GM18502 (cell line): ENCODE data around the gene FRMD8.

Source experiments
- ATAC-seq: cut with Tn5 transposase; IDR thresholded peaks from one replicate; pipeline ENCODE4 v1.9.1; 2021; ENCODE audit warnings: mild to moderate bottlenecking; ENCODE audit not compliant: unreplicated experiment, poor library complexity

FRMD8 gene

DNA sequence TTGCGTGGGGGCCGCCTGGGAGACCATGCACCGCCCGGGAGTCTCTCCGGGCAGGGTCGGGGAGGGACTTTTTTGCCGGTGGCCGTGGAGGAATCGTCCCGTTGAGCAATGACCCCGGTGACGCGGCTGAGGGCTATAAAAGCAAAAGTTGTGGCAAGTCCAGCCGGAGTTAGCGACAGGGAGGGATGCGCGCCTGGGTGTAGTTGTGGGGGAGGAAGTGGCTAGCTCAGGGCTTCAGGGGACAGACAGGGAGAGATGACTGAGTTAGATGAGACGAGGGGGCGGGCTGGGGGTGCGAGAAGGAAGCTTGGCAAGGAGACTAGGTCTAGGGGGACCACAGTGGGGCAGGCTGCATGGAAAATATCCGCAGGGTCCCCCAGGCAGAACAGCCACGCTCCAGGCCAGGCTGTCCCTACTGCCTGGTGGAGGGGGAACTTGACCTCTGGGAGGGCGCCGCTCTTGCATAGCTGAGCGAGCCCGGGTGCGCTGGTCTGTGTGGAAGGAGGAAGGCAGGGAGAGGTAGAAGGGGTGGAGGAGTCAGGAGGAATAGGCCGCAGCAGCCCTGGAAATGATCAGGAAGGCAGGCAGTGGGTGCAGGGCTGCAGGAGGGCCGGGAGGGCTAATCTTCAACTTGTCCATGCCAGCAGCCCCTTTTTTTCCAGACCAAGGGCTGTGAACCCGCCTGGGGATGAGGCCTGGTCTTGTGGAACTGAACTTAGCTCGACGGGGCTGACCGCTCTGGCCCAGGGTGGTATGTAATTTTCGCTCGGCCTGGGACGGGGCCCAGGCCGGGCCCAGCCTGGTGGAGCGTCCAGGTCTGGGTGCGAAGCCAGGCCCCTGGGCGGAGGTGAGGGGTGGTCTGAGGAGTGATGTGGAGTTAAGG, 36.4 kb downstream of the FRMD8 start, which contains the start of gene NEAT1:
Gene NEAT1 (plus strand): TSS at position 166 of the 883 bp plus-strand sequence.
- no peak for ATAC-seq

DNA sequence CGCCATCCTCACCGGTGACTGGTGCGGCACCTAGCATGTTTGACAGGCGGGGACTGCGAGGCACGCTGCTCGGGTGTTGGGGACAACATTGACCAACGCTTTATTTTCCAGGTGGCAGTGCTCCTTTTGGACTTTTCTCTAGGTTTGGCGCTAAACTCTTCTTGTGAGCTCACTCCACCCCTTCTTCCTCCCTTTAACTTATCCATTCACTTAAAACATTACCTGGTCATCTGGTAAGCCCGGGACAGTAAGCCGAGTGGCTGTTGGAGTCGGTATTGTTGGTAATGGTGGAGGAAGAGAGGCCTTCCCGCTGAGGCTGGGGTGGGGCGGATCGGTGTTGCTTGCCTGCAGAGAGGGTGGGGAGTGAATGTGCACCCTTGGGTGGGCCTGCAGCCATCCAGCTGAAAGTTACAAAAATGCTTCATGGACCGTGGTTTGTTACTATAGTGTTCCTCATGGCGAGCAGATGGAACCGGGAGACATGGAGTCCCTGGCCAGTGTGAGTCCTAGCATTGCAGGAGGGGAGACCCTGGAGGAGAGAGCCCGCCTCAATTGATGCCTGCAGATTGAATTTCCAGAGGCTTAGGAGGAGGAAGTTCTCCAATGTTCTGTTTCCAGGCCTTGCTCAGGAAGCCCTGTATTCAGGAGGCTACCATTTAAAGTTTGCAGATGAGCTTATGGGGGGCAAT, 37.2 kb downstream of the FRMD8 start:
- no peak for ATAC-seq

DNA sequence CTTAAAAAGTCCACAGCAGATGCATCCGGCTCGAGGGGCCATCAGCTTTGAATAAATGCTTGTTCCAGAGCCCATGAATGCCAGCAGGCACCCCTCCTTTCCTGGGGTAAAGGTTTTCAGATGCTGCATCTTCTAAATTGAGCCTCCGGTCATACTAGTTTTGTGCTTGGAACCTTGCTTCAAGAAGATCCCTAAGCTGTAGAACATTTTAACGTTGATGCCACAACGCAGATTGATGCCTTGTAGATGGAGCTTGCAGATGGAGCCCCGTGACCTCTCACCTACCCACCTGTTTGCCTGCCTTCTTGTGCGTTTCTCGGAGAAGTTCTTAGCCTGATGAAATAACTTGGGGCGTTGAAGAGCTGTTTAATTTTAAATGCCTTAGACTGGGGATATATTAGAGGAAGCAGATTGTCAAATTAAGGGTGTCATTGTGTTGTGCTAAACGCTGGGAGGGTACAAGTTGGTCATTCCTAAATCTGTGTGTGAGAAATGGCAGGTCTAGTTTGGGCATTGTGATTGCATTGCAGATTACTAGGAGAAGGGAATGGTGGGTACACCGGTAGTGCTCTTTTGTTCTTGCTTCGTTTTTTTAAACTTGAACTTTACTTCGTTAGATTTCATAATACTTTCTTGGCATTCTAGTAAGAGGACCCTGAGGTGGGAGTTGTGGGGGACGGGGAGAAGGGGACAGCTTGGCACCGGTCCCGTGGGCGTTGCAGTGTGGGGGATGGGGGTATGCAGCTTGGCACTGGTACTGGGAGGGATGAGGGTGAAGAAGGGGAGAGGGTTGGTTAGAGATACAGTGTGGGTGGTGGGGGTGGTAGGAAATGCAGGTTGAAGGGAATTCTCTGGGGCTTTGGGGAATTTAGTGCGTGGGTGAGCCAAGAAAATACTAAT, 38.0 kb downstream of the FRMD8 start:
- ATAC-seq: no peak

DNA sequence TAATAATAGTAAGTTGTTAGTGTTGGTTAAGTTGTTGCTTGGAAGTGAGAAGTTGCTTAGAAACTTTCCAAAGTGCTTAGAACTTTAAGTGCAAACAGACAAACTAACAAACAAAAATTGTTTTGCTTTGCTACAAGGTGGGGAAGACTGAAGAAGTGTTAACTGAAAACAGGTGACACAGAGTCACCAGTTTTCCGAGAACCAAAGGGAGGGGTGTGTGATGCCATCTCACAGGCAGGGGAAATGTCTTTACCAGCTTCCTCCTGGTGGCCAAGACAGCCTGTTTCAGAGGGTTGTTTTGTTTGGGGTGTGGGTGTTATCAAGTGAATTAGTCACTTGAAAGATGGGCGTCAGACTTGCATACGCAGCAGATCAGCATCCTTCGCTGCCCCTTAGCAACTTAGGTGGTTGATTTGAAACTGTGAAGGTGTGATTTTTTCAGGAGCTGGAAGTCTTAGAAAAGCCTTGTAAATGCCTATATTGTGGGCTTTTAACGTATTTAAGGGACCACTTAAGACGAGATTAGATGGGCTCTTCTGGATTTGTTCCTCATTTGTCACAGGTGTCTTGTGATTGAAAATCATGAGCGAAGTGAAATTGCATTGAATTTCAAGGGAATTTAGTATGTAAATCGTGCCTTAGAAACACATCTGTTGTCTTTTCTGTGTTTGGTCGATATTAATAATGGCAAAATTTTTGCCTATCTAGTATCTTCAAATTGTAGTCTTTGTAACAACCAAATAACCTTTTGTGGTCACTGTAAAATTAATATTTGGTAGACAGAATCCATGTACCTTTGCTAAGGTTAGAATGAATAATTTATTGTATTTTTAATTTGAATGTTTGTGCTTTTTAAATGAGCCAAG, 38.9 kb downstream of the FRMD8 start:
- no peak for ATAC-seq

DNA sequence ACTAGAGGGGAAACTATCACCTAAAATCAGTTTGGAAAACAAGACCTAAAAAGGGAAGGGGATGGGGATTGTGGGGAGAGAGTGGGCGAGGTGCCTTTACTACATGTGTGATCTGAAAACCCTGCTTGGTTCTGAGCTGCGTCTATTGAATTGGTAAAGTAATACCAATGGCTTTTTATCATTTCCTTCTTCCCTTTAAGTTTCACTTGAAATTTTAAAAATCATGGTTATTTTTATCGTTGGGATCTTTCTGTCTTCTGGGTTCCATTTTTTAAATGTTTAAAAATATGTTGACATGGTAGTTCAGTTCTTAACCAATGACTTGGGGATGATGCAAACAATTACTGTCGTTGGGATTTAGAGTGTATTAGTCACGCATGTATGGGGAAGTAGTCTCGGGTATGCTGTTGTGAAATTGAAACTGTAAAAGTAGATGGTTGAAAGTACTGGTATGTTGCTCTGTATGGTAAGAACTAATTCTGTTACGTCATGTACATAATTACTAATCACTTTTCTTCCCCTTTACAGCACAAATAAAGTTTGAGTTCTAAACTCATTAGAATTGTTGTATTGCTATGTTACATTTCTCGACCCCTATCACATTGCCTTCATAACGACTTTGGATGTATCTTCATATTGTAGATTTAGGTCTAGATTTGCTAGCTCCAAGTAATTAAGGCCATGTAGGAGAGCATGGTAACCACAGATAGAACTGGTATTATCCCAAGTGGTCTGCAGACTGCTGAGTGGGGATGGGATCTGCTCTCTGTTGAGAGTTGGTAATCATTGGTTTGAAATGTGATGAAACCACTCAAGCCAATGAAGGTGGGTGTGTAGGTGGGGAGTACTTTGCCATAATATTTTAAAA, 39.8 kb downstream of the FRMD8 start:
- ATAC-seq: no peak

DNA sequence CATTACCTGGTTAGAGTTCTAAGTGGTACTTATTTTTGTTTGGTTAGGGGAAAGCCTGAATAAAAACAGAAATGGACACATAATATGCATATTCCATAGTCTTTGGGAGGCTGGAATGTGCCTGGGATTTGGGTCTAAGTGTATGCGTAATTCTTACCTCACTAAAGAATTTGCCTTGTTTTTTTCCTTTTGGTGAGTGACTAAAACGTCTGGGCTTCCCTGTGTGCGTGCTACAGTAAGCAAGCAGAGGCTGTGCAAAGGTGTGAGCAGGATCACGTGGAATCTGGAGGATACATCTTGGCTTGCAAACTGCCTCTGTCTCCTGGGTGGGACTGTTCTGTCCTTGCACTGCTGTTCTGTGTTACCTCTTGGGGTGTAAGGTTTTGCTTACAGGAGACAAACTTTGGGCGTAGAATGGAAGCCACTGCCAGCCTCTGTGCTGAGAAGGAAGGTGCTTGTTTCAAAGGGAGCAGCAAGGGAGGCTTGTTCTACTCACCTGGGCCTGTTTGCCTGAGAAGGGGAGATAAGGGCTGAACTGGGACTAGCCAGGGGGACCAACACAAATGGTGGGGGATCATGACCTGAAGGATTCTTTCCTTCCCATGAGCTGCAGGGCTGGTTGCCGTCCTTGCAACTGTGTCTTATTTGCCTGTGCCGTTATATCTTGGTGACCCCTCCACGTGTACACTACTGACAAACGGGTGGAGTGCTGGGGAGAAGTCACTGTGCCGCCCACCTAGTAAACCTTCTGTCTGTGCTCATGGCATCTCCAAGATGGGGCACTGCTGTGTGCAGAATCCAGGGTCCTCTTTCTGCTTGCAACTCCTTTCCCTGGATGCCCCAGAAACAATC, 40.6 kb downstream of the FRMD8 start:
- ATAC-seq: no peak

DNA sequence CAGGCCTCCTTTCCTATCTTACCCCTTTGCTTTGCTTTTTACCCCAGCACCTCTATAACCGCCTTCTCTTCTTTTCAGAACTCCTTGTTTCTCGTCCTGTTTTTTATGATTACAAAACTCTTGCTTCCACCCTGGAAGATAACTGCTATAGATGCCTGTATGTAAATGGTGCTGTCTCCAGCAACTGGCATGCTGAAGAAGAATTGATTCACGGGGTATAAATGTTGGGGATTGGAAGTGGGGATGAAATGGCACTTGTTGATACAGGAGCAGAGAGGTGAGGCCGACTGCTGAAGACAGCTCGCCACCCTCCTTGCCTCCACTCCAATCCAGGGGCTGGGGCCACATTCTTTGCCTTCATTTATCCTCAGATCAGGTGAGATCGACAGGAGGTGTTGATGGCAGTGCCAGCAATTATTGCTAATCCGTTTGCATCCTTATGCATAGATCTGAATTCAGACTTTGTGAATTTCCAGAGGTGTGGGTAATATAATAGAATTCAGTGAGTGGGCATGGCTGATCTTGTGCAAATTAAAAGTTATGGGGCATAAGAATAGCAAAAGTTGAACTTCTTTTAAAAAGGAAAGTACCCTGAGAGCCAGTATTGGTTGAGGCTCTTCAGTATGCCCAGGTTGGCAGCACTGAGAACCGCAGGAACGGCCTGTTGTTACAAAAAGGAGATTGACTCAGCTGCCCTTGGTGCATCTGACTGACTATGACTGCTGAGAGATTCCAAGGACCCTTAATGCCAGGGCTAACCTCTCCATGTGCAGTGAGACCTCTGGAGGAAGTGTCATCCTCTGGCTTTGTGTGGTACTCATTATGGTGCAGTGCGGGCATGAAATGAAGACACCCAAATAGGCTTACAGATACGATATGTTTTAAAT, 41.5 kb downstream of the FRMD8 start:
- ATAC-seq: no peak

DNA sequence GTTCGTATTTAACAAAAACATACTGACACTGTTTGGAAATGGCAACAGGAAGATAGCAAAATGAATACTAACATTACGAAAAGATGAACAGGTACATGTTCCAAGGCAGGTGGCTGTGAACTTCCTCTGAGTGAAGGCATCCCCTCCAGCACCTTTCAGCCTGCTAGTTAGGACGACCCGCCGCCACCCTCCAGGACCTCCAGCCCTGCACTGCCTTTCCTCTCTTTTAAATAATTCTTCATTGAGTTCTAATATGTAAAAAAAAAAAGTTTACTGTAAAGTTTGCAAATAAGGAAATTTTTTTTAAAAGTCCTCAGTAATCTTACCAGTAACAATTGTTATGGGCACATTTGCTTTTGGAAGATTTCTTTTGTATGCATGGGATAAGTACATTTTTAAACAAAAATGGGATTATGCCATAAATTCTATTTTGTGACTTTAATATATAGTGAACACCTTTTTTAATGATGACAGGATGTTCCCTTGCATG, 42.2 kb downstream of the FRMD8 start:
- no peak for ATAC-seq

DNA sequence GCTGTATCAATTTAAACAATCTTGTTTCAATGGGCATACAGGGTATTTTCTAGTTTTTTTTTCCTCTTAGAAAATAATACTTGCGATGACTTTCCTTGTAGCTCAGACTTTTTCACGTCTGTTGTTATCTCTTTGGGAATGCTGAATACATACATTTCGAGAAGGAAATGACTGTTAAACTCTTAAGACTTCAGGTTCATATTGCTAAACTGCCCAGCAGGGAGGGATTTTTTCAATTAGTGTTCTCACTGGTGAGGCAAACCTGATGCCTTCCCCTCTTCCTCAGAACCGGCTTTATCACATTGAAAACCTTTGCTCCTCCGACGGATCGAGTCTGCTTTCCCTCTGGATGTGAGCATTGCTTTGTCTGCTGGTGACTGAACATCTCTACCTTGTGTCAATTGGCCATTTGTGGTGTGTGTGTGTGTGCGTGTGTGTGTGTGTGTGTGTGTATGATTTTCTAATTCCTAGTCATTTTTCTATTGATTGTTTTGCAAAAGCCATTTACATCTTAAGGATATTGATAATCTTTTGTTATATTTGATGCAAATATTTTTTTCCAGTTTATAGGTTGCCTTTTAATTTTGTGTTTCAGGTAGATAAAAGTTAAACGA, 42.7 kb downstream of the FRMD8 start:
- no peak for ATAC-seq

DNA sequence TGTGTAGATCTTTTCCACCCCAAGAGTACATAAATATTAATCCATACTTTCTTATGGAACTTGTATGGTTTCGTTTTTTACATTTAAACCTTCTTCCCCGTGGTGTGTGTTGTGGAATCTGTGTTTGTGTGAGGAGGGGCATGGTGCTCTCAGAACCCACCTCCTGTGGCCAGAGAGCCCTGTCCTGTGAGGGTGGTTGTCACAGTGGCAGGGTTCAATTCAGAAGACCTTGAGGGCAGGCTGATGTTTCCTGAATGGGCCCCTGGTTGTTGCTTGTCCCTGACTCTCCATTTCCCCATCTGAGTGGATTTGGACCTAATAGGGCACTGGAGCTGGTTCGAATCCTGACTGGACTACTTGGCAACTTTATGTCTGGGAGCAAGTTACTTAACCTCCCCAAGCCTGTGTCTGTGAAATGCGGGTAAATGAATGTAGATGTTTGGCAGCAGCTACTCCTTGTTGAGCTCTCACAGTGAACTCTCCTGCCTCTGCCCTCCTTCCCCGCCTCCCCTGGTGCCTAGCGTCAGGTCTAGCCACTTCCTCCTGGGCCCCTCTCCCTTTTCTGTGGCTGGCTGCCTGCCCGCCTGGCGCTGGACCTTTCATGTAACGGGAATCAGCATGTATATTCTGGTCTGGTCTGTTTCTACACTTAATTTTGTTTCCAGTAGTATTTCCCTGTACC, 43.4 kb downstream of the FRMD8 start:
- no peak for ATAC-seq

DNA sequence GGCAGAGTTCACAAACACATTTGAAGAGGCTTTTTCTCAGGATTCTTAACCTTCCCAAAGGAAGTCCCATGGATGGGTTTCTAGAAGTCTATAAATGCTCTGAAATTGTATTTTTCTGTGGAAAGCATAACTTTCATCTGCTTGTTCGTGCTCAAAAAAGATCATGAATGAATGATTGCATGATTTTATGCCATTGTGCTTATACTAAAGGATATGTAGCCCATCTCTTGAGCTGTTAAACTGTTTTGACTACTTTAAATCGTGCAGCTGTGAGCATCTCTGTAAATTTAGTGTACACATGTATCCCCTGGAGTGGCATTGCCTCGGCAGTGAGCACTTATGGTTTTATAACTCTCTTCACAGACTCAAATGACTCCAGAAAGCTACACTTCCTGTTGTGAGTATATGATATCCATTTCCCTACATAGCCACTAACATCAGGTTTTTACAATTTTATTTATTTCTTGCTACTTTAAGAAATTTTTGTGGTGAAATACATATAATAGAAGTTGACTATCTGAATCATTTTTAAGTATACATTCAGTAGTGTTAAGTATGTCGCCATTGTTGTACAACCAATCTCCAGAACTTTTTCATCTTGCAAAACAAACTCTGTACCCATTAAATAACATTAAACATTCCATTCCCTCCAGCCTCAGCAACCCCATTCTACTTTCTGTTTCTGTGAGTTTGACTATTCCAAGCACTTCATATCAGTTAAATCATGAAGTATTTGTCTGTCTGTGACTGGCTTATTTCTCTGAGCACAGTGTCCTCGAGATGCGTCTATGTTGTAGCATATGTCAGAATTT, 44.2 kb downstream of the FRMD8 start:
- no peak for ATAC-seq

DNA sequence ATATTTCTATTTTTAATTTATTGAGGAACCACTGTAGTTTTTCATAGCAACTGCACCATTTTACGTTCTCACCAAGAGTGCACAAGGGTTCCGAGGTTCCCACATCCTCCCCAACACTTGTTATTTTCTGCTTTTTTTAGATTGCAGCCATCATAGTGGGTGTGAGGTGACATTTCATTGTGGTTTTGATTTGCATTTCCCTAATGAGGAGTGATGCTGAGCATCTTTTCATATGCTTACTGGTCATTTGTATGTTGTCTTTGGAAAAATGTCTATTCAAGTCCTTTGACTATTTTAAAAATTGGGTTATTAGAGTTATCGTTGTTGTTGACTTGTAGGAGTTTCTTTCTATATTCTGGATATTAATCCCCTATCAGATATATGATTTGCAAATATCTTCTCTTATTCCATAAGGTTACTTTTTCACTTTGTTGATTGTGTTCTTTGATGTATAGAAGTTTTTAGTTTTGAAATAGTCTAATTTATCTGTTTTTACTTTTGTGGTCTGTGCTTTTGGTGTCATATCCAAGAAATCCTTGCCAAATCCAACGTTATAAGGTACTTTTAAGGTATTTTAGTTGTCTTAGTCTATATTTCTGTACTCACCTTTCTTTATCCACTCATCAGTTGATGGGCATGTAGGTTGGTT, 45.1 kb downstream of the FRMD8 start:
- no peak for ATAC-seq

DNA sequence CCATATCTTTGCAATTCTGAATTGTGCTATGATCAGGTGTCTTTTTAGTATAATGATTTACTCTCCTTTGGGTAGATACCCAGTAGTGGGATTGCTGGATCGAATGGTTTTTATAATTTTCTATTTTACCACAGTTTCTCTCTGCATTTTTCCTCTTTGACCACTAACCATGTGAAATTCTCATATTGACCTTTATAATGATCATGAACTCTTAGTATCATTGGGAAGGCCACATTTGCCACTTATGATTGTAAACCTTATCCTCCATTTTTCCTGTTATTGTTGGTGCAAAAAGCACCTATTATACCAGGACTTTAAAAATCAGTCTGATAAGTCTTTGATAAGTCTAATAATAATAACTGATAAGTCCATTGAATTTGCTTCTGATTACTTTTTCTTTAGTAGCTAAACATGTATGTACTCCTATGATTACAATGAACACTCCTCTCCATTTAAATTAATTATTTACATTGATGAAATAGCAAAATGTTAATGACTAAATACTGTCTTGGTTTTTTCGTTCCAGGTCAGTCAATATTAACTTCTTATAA, 45.7 kb downstream of the FRMD8 start:
- no peak for ATAC-seq
